ENCODE data around the gene GLA. TPM values are rescaled to one million over a fixed set of nuclear protein-coding genes. Genes with fewer than 3 reads are reported as not detected.

Gene GLA
- total RNA-seq, 1 experiment from 2014 or later: 54.8 TPM

GRCh38 chrX:101415180-101416145 lies 7.7 kb upstream of the GLA start:
- ChIA-PET CTCF (no interaction called here), POLR2A (ENCODE audit: unreplicated experiment) (no interaction called here)
- Histone ChIP-seq H3K27me3 (ENCODE audit: low read length) (no peaks in the 10 kb centered on the region), H3K9me3 (ENCODE audit: low read length) (no peaks in the 10 kb centered on the region), H4K20me1 (ENCODE audit: low read length) (peaks cover 5% of the 10 kb centered on the region; the same call in 1 of the 2 replicates), H3K36me3 (ENCODE audit: low read depth, low read length) (peaks cover 15% of the 10 kb centered on the region; the same call in 1 of the 2 replicates), H3K4me1 (ENCODE audit: insufficient read depth, low read length) (peaks cover 5% of the 10 kb centered on the region; the same call in 1 of the 2 replicates), H3F3A (ENCODE audit: low read length, unreplicated experiment) (no peaks in the 10 kb centered on the region), H3K27ac (ENCODE audit: low read length) (no peak overlapping the region), H3K9ac (ENCODE audit: low read length) (no peak overlapping the region), H3K9me2 (replicated peaks; ENCODE audit: low read length) (no peaks in the 10 kb centered on the region), H2AFZ (ENCODE audit: low read length) (no peak overlapping the region), H3K4me3 (ENCODE audit: low read length) (no peak overlapping the region), H3K79me2 (ENCODE audit: low read length) (peaks cover 21% of the 10 kb centered on the region), H3K4me2 (ENCODE audit: low read length) (no peak overlapping the region)
- DNase-seq (peak; percentile 69), ATAC-seq (peak; percentile 71)
- BruUV-seq (replicated peaks): no TSS peak
- intact Hi-C loops (cut with micrococcal nuclease): loop anchor here (2.0 to 5.0 kb wide), 2 partner anchors 182 to 383 kb away; no protein-coding TSS in a partner anchor
- TF ChIP-seq CTCF (conservative IDR thresholded peaks at IDR 0.05; ENCODE audit: low read depth, low read length): peak; percentile 75
- TF ChIP-seq EZH2 (IDR thresholded peaks at IDR 0.05; ENCODE audit: low read length, unreplicated experiment): no peak

- no peak for ATAC-seq
- POLR2A ChIA-PET (ENCODE audit: unreplicated experiment): no interaction called here
- H3K9me3 ChIP-seq (ENCODE audit: low read length): no peaks in the 10 kb centered on the region
- H3K79me2 ChIP-seq (ENCODE audit: low read length): peaks cover 53% of the 10 kb centered on the region
- peaks cover 12% of the 10 kb centered on the region for H3K4me1 ChIP-seq (ENCODE audit: insufficient read depth, low read length)
- intact Hi-C loops (cut with micrococcal nuclease): no loop called here
- H4K20me1 ChIP-seq (ENCODE audit: low read length): peaks cover 11% of the 10 kb centered on the region; the same call in 1 of the 2 replicates
- no peak overlapping the region for H3K27ac ChIP-seq (ENCODE audit: low read length)
- H3K27me3 ChIP-seq (ENCODE audit: low read length): no peaks in the 10 kb centered on the region
- no peak for DNase-seq
- H3K9me2 ChIP-seq (replicated peaks; ENCODE audit: low read length): no peaks in the 10 kb centered on the region
- no peak overlapping the region for H3K4me3 ChIP-seq (ENCODE audit: low read length)
- CTCF ChIA-PET: no interaction called here
- no peak overlapping the region for H3K9ac ChIP-seq (ENCODE audit: low read length)
- H3K36me3 ChIP-seq (ENCODE audit: low read depth, low read length): peaks cover 15% of the 10 kb centered on the region; the same call in 1 of the 2 replicates
- no TSS peak for BruUV-seq (replicated peaks)
- no peaks in the 10 kb centered on the region for H3F3A ChIP-seq (ENCODE audit: low read length, unreplicated experiment)
- no peak overlapping the region for H3K4me2 ChIP-seq (ENCODE audit: low read length)
- H2AFZ ChIP-seq (ENCODE audit: low read length): no peak overlapping the region
- TF ChIP-seq CTCF (conservative IDR thresholded peaks at IDR 0.05; ENCODE audit: low read depth, low read length) (no peak), EZH2 (IDR thresholded peaks at IDR 0.05; ENCODE audit: low read length, unreplicated experiment) (no peak), EZH2phosphoT487 (IDR thresholded peaks at IDR 0.05; ENCODE audit: borderline replicate concordance, low read length) (no peak)
Observed at GRCh38 chrX:101411984-101412383, 4.3 kb upstream of the GLA start.

GRCh38 chrX:101410461-101410860 lies 2.7 kb upstream of the GLA start:
- H4K20me1 ChIP-seq (ENCODE audit: low read length): peaks cover 11% of the 10 kb centered on the region; the same call in 1 of the 2 replicates
- H3K36me3 ChIP-seq (ENCODE audit: low read depth, low read length): peaks cover 15% of the 10 kb centered on the region; the same call in 1 of the 2 replicates
- intact Hi-C loops (cut with micrococcal nuclease): no loop called here
- peaks cover 12% of the 10 kb centered on the region for H3K4me1 ChIP-seq (ENCODE audit: insufficient read depth, low read length)
- H3K4me3 ChIP-seq (ENCODE audit: low read length): peak overlapping the region; percentile 95
- H3K27ac ChIP-seq (ENCODE audit: low read length): no peak overlapping the region
- no peaks in the 10 kb centered on the region for H3K9me3 ChIP-seq (ENCODE audit: low read length)
- ChIA-PET CTCF (no interaction called here), POLR2A (ENCODE audit: unreplicated experiment) (no interaction called here)
- H3K9ac ChIP-seq (ENCODE audit: low read length): no peak overlapping the region
- ATAC-seq (no peak), DNase-seq (no peak)
- no peaks in the 10 kb centered on the region for H3F3A ChIP-seq (ENCODE audit: low read length, unreplicated experiment)
- no peaks in the 10 kb centered on the region for H3K9me2 ChIP-seq (replicated peaks; ENCODE audit: low read length)
- peaks cover 67% of the 10 kb centered on the region for H3K79me2 ChIP-seq (ENCODE audit: low read length)
- no peak overlapping the region for H2AFZ ChIP-seq (ENCODE audit: low read length)
- peak overlapping the region; percentile 89 for H3K4me2 ChIP-seq (ENCODE audit: low read length)
- TF ChIP-seq EZH2phosphoT487 (IDR thresholded peaks at IDR 0.05; ENCODE audit: borderline replicate concordance, low read length) (no peak), EZH2 (IDR thresholded peaks at IDR 0.05; ENCODE audit: low read length, unreplicated experiment) (no peak), CTCF (conservative IDR thresholded peaks at IDR 0.05; ENCODE audit: low read depth, low read length) (no peak)
- no TSS peak for BruUV-seq (replicated peaks)
- H3K27me3 ChIP-seq (ENCODE audit: low read length): no peaks in the 10 kb centered on the region

All from PC-3 (cell line).